SJCRH30 (cell line): ENCODE measurements around the gene PDZD7. TPM values are rescaled to one million over a fixed set of nuclear protein-coding genes. Genes with fewer than 3 reads are reported as not detected.

Experiments used
- DNase-seq, 2 experiments: peaks; one replicate each; pipeline ENCODE4 v3.0.0-alpha.2; 2015 to 2020
- H3K27ac ChIP-seq: fragments of 250-450 bp; sonication (Bioruptor Pico); 2 replicates; pipeline ENCODE4 v1.5.1; 2020; ENCODE audit warnings: mild to moderate bottlenecking, moderate library complexity
- H3K27me3 ChIP-seq: fragments of 250-450 bp; sonication (Bioruptor Pico); 2 replicates; pipeline ENCODE4 v1.5.1; 2020; ENCODE audit warnings: mild to moderate bottlenecking, moderate library complexity
- H3K36me3 ChIP-seq: fragments of 250-450 bp; sonication (Bioruptor Pico); 2 replicates; pipeline ENCODE4 v1.5.1; 2020; ENCODE audit warnings: mild to moderate bottlenecking, moderate library complexity
- H3K4me1 ChIP-seq: fragments of 250-450 bp; sonication (Bioruptor Pico); 2 replicates; pipeline ENCODE4 v1.5.1; 2020; ENCODE audit warnings: mild to moderate bottlenecking, moderate library complexity
- H3K4me3 ChIP-seq: fragments of 250-450 bp; sonication (Bioruptor Pico); 2 replicates; pipeline ENCODE4 v1.5.1; 2020; ENCODE audit warnings: mild to moderate bottlenecking, moderate library complexity
- H3K9me3 ChIP-seq: fragments of 250-450 bp; sonication (Bioruptor Pico); replicated peaks from 2 replicates; pipeline ENCODE4 v1.5.1; 2020; ENCODE audit warnings: mild to moderate bottlenecking, moderate library complexity
- total RNA-seq: library from RNA; depleted of rRNA; stranded (reverse); fragments of >200 nt; shearing (Covaris generic); gene quantifications from 2 replicates; pipeline ENCODE4 v1.2.3, GENCODE V29; 2014

The PDZD7 gene
- total RNA-seq, 1 experiment from 2014 or later: 0.89 TPM

DNA sequence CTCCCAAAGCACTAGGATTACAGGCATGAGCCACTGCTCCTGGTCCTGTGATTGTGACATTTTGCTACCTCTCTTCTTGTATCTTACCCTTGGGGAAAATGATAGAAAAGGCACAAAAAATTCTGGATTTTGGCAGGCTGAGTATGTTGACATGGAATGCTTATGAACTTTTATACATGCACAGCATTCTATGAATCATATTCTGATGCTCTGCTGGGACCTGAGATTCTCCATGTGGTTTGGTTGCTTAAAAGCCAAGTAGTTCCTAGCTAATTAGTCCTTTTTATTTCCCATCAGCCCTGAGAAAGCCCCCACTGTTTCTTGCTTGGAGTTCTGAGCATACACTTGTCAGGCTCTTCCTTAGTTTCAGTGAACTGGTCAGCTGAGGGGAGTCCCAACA, 22.6 kb upstream of the PDZD7 start:
- peaks cover 3% of the 10 kb centered on the region; the same call in 1 of the 2 replicates for H3K4me1 ChIP-seq
- peaks cover 9% of the 10 kb centered on the region for H3K36me3 ChIP-seq
- H3K9me3 ChIP-seq: no peaks in the 10 kb centered on the region
- no peak overlapping the region for H3K4me3 ChIP-seq
- no peak for DNase-seq
- H3K27me3 ChIP-seq: no peaks in the 10 kb centered on the region
- no peak overlapping the region for H3K27ac ChIP-seq

DNA sequence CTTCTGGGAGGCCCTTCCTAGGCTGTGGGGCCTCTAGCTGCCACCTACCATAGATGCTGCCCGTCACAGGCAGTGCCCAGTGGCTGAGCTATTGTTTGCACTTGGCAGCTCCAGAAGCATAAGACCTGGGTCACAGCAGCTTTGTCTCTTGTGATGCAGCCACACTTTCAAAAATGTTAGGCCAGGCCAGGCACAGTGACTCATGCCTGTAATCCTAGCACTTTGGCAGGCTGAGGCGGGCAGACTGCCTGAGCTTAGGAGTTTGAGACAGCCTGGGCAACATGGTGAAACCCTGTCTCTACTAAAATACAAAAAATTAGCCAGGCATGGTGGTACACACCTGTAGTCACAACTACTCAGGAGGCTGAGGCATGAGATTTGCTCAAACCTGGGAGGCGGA, 21.4 kb upstream of the PDZD7 start:
- Histone ChIP-seq H3K4me3 (no peak overlapping the region), H3K4me1 (peaks cover 3% of the 10 kb centered on the region; the same call in 1 of the 2 replicates), H3K9me3 (no peaks in the 10 kb centered on the region), H3K36me3 (peaks cover 9% of the 10 kb centered on the region), H3K27ac (no peak overlapping the region), H3K27me3 (no peaks in the 10 kb centered on the region)
- peak in 1 of 2 experiments; percentile 47 for DNase-seq

DNA sequence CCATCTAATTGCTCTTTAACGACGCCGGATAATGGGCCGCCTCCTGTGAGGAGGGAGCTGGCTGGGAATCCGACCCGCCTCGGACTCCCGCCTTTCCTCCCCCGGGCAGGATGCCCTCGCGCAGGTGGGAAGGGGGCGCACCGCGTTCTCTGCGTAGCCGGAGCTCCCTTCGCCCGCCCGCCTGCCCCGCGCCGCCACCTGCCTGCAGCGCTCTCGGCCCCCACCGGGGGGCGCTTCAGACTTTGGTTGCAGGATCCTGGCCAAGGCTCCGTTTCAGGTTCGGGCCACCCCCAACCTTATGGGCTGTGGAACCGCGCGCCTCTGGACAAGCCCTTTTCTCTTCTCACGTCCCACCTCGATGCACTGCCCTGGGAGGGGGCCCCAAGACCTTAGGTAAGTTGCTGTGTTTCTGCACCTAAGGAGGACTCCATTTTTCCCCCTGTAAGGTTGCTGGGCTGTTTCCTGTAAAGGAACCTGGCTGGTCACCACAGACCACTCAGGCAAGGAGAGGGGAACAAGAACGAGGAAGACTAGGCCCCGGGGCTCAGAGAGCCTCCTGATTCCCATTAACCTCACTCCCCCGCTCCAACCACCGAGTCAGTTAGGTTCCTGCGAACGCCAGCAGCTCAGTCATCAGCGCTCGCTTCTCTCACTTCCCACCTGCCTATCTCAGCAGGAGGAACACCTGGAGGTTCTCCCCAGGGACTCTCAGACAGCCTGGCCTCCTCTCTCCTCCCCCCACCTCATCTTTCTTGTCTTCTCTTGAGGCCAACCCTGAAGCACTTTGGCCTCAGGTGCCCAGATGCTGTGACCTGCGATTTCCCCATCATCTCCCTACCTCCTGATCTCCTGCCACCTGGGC, 19.5 kb upstream of the PDZD7 start:
- H3K27me3 ChIP-seq: no peaks in the 10 kb centered on the region
- H3K4me1 ChIP-seq: peaks cover 3% of the 10 kb centered on the region; the same call in 1 of the 2 replicates
- H3K27ac ChIP-seq: no peak overlapping the region
- H3K36me3 ChIP-seq: peaks cover 3% of the 10 kb centered on the region; the same call in 1 of the 2 replicates
- peak in 1 of 2 experiments; percentile 46 for DNase-seq
- H3K4me3 ChIP-seq: no peak overlapping the region
- no peaks in the 10 kb centered on the region for H3K9me3 ChIP-seq

DNA sequence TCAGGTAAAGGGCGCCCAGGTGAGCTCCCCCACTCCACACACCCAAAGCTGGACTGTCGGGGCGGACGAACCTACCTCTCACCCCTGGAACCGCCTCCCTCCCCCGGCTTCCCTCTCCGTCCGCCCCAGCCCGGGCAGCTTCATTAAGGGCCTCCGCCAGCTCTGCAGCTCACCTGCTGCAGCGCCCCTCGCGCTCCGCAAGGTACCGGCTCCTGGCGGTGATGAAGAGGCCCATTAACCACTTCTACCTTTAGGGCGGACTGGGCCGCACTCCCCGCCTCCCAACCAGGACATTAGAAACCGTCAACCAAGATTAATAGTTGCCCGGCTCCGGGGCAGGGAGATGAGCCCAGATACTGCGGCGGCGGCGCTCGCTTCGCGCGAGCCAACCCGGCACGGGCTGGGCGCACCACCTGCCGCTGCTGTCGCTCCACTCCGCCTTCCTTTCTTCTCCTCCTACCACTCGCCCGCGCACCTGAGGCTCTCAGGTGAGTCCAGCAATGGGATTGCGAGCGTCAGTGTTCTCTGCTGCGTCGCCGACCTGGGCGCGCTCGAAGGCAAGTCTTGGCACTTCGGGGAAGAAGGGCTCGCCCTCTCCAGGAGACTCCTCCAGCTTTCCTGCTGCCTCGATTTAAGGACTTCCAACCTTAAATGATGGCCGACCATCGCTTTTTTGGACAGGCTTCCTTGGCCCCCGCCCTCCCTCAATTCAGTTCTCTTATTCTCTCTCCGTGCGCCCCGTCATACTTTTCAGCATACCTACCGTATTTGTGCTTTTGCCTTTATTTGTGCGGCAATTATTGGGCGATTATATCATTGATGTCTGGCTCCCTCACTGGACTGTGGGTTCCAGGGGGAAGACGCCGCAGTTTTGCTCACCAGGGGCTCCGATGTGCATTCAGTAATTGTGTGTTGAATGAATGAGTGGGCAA, 17.3 kb upstream of the PDZD7 start:
- no peak for DNase-seq
- Histone ChIP-seq H3K4me1 (peaks cover 9% of the 10 kb centered on the region), H3K36me3 (no peaks in the 10 kb centered on the region), H3K4me3 (no peak overlapping the region), H3K27me3 (no peaks in the 10 kb centered on the region), H3K9me3 (no peaks in the 10 kb centered on the region), H3K27ac (no peak overlapping the region)

DNA sequence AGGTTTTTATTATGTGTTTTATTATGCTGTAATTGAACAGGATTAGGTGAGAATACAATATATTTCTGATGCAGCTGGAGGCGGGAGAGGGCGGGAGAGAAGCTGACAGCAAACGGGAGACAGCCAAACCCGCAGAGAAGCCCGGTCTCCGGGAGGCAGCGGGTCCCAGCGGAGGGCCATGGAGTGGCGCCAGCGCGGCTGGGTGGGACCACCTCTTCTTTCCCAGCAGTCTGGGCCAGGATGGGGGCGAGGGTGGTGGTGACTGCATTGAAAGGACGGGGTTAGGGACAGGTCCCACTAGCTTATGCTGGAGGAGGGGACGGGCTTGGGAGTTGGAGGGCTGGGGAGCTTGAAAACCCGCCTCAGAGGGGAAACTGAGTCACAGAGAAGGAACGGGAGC, 16.3 kb upstream of the PDZD7 start:
- Histone ChIP-seq H3K4me1 (peaks cover 8% of the 10 kb centered on the region), H3K36me3 (no peaks in the 10 kb centered on the region), H3K27ac (no peak overlapping the region), H3K4me3 (no peak overlapping the region), H3K9me3 (no peaks in the 10 kb centered on the region), H3K27me3 (no peaks in the 10 kb centered on the region)
- DNase-seq: no peak

DNA sequence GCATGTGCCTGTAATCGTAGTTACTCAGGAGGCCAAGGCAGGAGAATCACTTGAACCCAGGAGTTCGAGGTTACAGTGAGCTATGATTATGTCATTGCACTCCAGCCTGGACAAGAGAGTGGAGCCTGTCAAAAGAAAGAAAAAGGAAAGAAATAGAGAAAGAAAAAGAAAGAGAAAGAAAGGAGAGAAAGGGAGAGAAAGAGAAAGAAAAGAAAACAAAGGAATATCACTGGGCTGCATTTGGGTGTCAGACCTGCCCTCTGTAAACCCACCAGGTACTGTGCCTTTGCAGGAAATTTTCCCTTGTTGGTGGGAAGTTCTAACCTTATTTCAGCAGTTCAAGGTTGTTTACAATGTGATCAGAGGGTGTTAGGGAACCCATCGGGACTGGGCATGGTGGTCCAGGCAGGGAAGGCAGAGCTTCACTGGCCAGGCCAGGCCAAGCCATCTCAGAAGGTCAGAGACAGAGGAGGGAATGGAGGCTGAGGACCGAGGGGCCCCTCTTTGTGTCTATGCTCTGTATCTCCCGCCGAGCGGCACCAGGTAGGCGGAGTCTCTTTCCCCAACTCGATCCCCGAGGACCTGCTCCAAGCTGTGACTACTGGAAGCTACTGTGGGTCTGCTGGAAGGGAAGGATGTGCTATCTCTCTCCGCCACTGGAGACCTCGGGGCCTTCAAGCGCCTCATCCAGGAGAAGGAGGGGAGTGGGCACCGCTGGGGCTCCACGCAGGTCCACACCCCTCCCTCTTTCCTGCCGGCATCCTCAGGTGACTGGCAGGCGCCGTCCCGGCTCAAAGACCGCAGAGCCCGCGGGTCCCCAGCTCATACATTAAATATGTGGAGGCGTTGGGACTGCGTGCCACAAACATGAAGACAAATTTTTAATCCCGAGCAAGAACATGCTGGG, 15.7 kb upstream of the PDZD7 start:
- H3K4me3 ChIP-seq: peak overlapping the region; percentile 13; the same call in 1 of the 2 replicates
- DNase-seq: peak; percentile 52 to 61
- H3K27me3 ChIP-seq: no peaks in the 10 kb centered on the region
- no peaks in the 10 kb centered on the region for H3K9me3 ChIP-seq
- no peaks in the 10 kb centered on the region for H3K36me3 ChIP-seq
- H3K4me1 ChIP-seq: peaks cover 15% of the 10 kb centered on the region
- no peak overlapping the region for H3K27ac ChIP-seq

DNA sequence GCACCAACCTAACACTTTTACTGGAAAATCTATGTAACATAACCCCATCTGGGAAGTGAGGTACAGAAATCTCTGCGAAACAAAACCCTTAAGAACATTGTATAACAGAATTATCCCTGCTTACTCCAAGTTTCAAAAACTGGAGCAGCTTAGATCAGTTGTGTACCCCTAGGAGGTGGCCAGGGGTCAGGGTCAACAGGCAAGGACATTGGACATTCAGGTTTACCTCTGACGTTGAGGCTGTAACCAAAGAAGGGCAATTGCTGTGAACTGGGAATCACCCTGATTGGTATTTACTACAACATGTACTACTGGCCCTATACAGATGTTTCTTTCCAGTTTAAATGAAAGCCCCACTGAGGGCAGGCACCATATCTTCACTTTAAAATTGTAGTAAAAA, 13.2 kb upstream of the PDZD7 start:
- no peaks in the 10 kb centered on the region for H3K36me3 ChIP-seq
- H3K27me3 ChIP-seq: no peaks in the 10 kb centered on the region
- H3K9me3 ChIP-seq: no peaks in the 10 kb centered on the region
- peaks cover 17% of the 10 kb centered on the region for H3K4me1 ChIP-seq
- H3K27ac ChIP-seq: no peak overlapping the region
- no peak overlapping the region for H3K4me3 ChIP-seq
- DNase-seq: no peak

DNA sequence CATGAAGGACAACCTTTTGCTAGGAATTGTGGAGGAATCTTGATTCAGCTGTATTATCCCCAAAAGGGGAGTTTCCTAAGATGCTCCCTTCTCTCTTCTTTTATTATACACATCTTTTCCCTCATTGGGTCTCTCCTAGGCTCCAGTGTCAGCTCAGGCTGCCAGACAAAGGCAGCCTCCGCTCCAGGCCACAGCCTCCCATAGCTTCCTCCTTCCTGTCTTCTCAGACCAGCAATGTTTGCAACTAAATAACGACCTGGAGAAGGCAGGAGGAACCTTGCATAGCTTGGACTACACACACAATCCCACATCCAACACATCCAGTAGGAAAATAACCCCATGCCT, 12.4 kb upstream of the PDZD7 start:
- H3K4me3 ChIP-seq: peak overlapping the region; percentile 60
- H3K27me3 ChIP-seq: no peaks in the 10 kb centered on the region
- no peaks in the 10 kb centered on the region for H3K9me3 ChIP-seq
- peak in 1 of 2 experiments; percentile 58 for DNase-seq
- H3K36me3 ChIP-seq: no peaks in the 10 kb centered on the region
- peak overlapping the region; percentile 75 for H3K27ac ChIP-seq
- H3K4me1 ChIP-seq: peaks cover 17% of the 10 kb centered on the region

DNA sequence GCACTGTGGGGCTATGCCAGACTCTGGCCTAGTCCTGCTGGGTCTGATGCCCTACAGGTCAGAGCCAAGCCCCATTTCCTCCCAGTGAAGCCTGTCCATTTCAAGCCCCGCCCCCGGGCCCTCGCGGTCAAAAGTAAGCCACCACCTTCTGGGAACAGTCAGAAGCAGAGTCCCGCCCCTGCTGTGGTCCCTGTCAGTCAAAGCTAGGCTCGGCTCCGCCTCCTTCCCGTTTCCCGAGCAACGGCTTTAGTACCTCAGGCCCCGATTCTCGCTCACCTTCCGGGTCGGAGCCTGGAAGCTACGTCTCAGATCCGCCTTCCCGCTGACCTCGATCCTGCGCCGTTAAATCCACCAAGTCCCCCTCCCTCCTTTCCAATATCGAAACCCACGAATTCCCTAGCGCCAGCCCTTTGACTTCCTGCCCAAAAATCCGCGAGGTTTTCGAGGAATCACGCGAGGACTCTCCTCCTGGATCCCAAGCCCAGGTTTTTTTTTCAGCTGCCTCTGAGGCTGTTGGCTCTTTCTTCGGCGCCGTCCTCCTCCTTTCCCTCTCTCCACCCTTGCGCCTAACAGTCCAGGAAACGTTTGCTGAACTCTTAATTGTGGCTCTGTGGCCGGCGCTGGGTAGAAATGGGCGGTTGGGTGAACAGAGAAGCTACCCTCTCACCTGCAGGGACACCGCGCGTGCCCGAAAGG, 11.9 kb upstream of the PDZD7 start:
- peak overlapping the region; percentile 60 for H3K4me3 ChIP-seq
- no peaks in the 10 kb centered on the region for H3K9me3 ChIP-seq
- H3K4me1 ChIP-seq: peaks cover 17% of the 10 kb centered on the region
- H3K36me3 ChIP-seq: no peaks in the 10 kb centered on the region
- peak overlapping the region; percentile 75 for H3K27ac ChIP-seq
- DNase-seq: peak; percentile 98
- no peaks in the 10 kb centered on the region for H3K27me3 ChIP-seq

DNA sequence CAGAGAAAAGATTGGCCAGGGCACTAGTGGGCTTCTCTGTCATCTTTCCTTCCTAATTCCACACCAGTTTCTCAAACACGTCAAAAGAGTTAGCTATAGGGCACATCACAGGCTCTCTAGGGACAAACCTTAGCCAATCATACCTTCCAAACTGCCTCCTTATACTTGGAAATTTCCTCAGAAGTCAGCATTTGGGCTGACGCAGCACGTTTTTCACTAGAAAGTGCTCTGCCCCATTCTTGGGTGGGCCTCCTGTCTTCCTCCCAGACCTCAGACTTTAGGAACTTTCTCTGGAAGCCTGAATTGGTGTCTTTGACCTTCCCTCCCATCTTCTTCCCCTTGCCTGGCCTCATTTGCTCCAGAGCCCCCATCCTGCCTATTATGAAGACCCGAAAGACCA, 11.2 kb upstream of the PDZD7 start:
- Histone ChIP-seq H3K4me3 (peak overlapping the region; percentile 60), H3K4me1 (peaks cover 17% of the 10 kb centered on the region), H3K27ac (no peak overlapping the region; the same call in 1 of the 2 replicates), H3K27me3 (no peaks in the 10 kb centered on the region), H3K36me3 (no peaks in the 10 kb centered on the region), H3K9me3 (no peaks in the 10 kb centered on the region)
- no peak for DNase-seq

DNA sequence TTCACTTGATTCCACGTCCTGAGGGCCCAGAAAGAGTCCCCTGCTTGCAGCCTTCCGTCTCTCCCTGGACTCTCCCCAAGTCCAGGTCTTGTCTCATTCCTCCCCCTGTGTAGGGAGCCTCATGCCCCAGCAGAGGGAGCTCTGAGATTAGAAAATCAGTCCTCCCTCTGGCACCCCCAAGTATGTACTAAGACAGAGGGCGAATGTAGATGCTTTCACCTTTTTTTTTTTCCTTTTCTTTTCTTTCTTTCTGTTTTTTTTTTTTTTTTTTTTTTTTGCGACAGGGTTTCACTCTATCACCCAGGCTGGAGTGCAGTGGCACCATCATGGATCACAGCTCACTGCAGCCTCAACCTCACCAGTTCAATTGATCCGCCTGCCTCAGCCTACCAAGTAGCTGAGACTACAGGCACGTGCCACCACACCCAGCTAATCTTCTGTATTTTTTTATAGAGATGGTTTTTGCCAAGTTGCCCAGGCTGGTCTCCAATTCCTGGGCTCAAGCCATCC, 10.4 kb upstream of the PDZD7 start:
- H3K27me3 ChIP-seq: no peaks in the 10 kb centered on the region
- H3K9me3 ChIP-seq: no peaks in the 10 kb centered on the region
- no peak overlapping the region for H3K27ac ChIP-seq
- peak; percentile 90 to 96 for DNase-seq
- no peak overlapping the region for H3K4me3 ChIP-seq
- H3K36me3 ChIP-seq: no peaks in the 10 kb centered on the region
- peaks cover 17% of the 10 kb centered on the region for H3K4me1 ChIP-seq

DNA sequence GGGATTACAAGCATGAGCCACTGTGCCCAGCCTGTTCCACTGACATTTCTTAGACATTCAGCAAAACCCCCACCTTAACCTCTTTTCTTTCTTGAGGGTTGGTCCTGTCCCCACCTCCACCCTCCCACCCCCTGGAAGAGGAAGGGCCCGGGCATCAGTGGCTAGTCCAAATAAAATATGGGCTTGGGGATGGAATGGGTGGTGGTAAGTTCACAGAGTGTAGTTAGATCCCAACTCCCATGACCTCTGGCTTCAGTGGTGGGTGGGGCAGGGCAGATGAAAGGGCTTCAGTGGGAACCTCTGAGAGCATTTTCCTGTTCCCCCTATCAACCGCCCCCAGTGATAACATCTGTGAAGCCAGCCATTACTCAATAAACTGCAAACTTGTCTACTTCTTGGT, 9.9 kb upstream of the PDZD7 start:
- H3K36me3 ChIP-seq: no peaks in the 10 kb centered on the region
- no peaks in the 10 kb centered on the region for H3K27me3 ChIP-seq
- H3K4me1 ChIP-seq: peaks cover 17% of the 10 kb centered on the region
- H3K4me3 ChIP-seq: no peak overlapping the region
- H3K27ac ChIP-seq: no peak overlapping the region
- peak in 1 of 2 experiments; percentile 20 for DNase-seq
- no peaks in the 10 kb centered on the region for H3K9me3 ChIP-seq

DNA sequence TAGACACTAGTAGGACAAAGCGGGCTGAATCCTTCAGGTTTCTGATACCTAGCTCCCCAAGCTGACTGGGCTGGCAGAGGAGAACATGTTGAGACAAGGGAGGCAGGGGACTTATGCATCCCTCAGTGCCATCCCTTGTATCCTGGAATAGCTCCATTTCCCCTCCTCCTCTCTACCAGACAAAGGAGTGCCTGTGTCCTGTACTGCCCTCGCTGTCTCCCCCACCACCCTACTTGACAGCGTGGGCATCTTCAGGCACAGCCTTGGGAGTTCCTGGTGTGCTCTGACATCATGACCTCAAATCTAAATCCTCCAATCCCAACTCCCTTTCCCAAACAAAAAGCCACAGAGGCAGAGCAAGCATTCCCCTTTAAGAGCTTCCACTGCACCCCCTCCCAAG, 9.1 kb upstream of the PDZD7 start:
- Histone ChIP-seq H3K4me3 (no peak overlapping the region), H3K27me3 (no peaks in the 10 kb centered on the region)
- DNase-seq: no peak

More for the DNA sequence above, 9.1 kb upstream of the PDZD7 start:
- Histone ChIP-seq H3K36me3 (no peaks in the 10 kb centered on the region), H3K4me1 (peaks cover 17% of the 10 kb centered on the region), H3K27ac (no peak overlapping the region), H3K9me3 (no peaks in the 10 kb centered on the region)
